HG03025 (cell line): ENCODE results near the gene PEX26.

ENCODE experiments used
- ATAC-seq: cut with Tn5 transposase; IDR thresholded peaks from one replicate; pipeline ENCODE4 v1.9.1; 2021; ENCODE audit warnings: mild to moderate bottlenecking, moderate library complexity; ENCODE audit not compliant: unreplicated experiment, low FRiP score

Gene PEX26

GRCh38 chr22:18148293-18148965, 70.6 kb downstream of the PEX26 start:
- ATAC-seq, result no peak

- ATAC-seq, result no peak
Measured at GRCh38 chr22:18152519-18152918, 74.7 kb downstream of the PEX26 start.

GRCh38 chr22:18154821-18155390, 77.1 kb downstream of the PEX26 start:
- no peak for ATAC-seq
